SK-N-SH (cell line): ENCODE measurements around the gene KLHL8.
"Not testable (repeated sequence)": the region's sequence is repeated elsewhere in the genome, so short reads cannot be mapped to it uniquely, and the experiment has no call there.

ENCODE experiments used
- POLR2AphosphoS5 ChIP-seq: IDR thresholded peaks from 2 replicates; pipeline ENCODE4 v1.6.1; 2012; ENCODE audit warnings: low read depth, low read length
- RAD21 ChIP-seq: IDR thresholded peaks from 2 replicates; pipeline ENCODE4 v1.6.1; 2012; ENCODE audit warnings: mild to moderate bottlenecking, low read length
- YY1 ChIP-seq: IDR thresholded peaks from 2 replicates; pipeline ENCODE4 v1.4.0; 2012; ENCODE audit warnings: low read depth, mild to moderate bottlenecking
- TF ChIP-seq, protein P1 (sequence below): fragments of 200-600 bp; sonication (generic); IDR thresholded peaks from 2 replicates; pipeline ENCODE4 v1.6.1; 2017; ENCODE audit warnings: antibody characterized with exemption, mild to moderate bottlenecking, moderate library complexity
- TF ChIP-seq, protein P2 (sequence below): fragments of 150-350 bp; IDR thresholded peaks from 2 replicates; pipeline ENCODE4 v1.6.1; 2017; ENCODE audit warnings: antibody characterized with exemption, low read length, low read depth, borderline replicate concordance
- TF ChIP-seq, protein P3 (sequence below): IDR thresholded peaks from 2 replicates; pipeline ENCODE4; 2012

DNA sequence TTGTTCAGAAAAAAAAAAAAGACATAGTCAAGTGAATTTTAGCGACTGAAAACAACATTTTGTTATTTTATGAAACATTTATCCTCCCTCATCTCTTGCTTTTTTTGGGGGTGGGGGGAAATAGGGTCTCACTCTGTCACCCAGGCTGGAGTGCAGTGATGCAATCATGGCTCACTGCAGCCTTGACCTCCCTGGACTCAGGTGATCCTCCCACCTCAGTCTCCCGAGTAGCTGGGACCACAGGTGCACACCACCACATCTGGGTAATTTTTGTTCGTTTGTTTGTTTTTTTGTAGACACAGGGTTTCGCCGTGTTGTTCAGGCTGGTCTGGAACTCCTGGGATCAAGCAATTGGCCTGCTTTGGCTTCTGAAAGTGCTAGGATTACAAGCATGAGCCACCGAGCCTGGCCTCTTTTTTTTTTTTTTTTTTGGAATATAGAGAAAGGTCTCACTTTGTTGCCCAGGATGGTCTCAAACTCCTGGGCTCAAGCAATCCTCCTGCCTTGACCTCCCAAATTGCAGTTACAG is 3.1 kb downstream of the KLHL8 start:
- TF ChIP-seq POLR2AphosphoS5, RAD21, YY1: not testable (repeated sequence)
- TF ChIP-seq, protein P1, sequence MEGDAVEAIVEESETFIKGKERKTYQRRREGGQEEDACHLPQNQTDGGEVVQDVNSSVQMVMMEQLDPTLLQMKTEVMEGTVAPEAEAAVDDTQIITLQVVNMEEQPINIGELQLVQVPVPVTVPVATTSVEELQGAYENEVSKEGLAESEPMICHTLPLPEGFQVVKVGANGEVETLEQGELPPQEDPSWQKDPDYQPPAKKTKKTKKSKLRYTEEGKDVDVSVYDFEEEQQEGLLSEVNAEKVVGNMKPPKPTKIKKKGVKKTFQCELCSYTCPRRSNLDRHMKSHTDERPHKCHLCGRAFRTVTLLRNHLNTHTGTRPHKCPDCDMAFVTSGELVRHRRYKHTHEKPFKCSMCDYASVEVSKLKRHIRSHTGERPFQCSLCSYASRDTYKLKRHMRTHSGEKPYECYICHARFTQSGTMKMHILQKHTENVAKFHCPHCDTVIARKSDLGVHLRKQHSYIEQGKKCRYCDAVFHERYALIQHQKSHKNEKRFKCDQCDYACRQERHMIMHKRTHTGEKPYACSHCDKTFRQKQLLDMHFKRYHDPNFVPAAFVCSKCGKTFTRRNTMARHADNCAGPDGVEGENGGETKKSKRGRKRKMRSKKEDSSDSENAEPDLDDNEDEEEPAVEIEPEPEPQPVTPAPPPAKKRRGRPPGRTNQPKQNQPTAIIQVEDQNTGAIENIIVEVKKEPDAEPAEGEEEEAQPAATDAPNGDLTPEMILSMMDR = not testable (repeated sequence)
- TF ChIP-seq, protein P2, sequence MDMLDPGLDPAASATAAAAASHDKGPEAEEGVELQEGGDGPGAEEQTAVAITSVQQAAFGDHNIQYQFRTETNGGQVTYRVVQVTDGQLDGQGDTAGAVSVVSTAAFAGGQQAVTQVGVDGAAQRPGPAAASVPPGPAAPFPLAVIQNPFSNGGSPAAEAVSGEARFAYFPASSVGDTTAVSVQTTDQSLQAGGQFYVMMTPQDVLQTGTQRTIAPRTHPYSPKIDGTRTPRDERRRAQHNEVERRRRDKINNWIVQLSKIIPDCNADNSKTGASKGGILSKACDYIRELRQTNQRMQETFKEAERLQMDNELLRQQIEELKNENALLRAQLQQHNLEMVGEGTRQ = not testable (repeated sequence)
- TF ChIP-seq, protein P3, sequence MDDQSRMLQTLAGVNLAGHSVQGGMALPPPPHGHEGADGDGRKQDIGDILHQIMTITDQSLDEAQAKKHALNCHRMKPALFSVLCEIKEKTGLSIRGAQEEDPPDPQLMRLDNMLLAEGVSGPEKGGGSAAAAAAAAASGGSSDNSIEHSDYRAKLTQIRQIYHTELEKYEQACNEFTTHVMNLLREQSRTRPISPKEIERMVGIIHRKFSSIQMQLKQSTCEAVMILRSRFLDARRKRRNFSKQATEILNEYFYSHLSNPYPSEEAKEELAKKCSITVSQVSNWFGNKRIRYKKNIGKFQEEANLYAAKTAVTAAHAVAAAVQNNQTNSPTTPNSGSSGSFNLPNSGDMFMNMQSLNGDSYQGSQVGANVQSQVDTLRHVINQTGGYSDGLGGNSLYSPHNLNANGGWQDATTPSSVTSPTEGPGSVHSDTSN = not testable (repeated sequence)
